GM21825 (cell line): ENCODE measurements around the gene LRP5.

Experiments
- ATAC-seq: cut with Tn5 transposase; IDR thresholded peaks from one replicate; pipeline ENCODE4 v1.9.1; 2021; ENCODE audit warnings: mild to moderate bottlenecking, moderate library complexity; ENCODE audit not compliant: unreplicated experiment

LRP5 gene

GRCh38 chr11:68498321-68498720 is 185.9 kb downstream of the LRP5 start:
- ATAC-seq: no peak
